MCF 10A (cell line): ENCODE results near the gene PCGF3. TPM values are rescaled to one million over a fixed set of nuclear protein-coding genes. Genes with fewer than 3 reads are reported as not detected.
"Not testable (repeated sequence)": the region's sequence is repeated elsewhere in the genome, so short reads cannot be mapped to it uniquely, and the experiment has no call there.

Source experiments
- BruUV-seq: library from RNA; stranded (reverse); fragments of 400-500 nt; replicated peaks from 2 replicates; lab custom pipeline; 2021; lab: Mats Ljungman, UMichigan
- CTCF ChIA-PET: fragments of 300-600 bp; sonication (Branson Sonifier 250); formaldehyde crosslinking; extraction: SDS; loops from one replicate; lab custom pipeline; 2021; ENCODE audit warnings: antibody characterized with exemption, inconsistent platforms; lab: Yijun Ruan, JAX
- POLR2A ChIA-PET: fragments of 300-600, 350-650 bp; sonication (Branson Sonifier 250); formaldehyde crosslinking; extraction: SDS; loops from one replicate; lab custom pipeline; 2020; ENCODE audit warnings: antibody characterized with exemption, inconsistent platforms; lab: Yijun Ruan, JAX
- DNase-seq: peaks from one replicate; pipeline ENCODE4 v3.0.0-alpha.2; 2018; ENCODE audit not compliant: unreplicated experiment
- H3K27ac Mint-ChIP-seq: one replicate; pipeline ENCODE4 v1.8.0; 2022; ENCODE audit warnings: mild to moderate bottlenecking, low read depth, mixed read lengths; ENCODE audit not compliant: unreplicated experiment
- H3K27me3 Mint-ChIP-seq: one replicate; pipeline ENCODE4 v1.8.0; 2022; ENCODE audit warnings: mixed read lengths; ENCODE audit not compliant: insufficient read depth, unreplicated experiment
- H3K36me3 Mint-ChIP-seq: one replicate; pipeline ENCODE4 v1.8.0; 2022; ENCODE audit warnings: mild to moderate bottlenecking, moderate library complexity, mixed read lengths; ENCODE audit not compliant: insufficient read depth, unreplicated experiment
- H3K4me1 Mint-ChIP-seq: one replicate; pipeline ENCODE4 v1.8.0; 2022; ENCODE audit warnings: mixed read lengths; ENCODE audit not compliant: insufficient read depth, unreplicated experiment
- H3K4me3 Mint-ChIP-seq: one replicate; pipeline ENCODE4 v1.8.0; 2022; ENCODE audit warnings: mild to moderate bottlenecking, moderate library complexity, mixed read lengths; ENCODE audit not compliant: unreplicated experiment
- H3K9me3 Mint-ChIP-seq: one replicate; pipeline ENCODE4 v1.8.0; 2022; ENCODE audit warnings: mixed read lengths; ENCODE audit not compliant: unreplicated experiment
- intact Hi-C: fragments of 100-400 bp; cut with micrococcal nuclease; formaldehyde crosslinking; loops from 2 replicates; pipeline ENCODE4 v1.14.1; 2022
- total RNA-seq: library from RNA; stranded (reverse); gene quantifications from 2 replicates; pipeline ENCODE4 v1.2.3, GENCODE V29; 2022
- TF ChIP-seq, protein P1 (sequence below): fragments of 200-600 bp; IDR thresholded peaks from one replicate; pipeline ENCODE4 v1.8.0; 2022; ENCODE audit warnings: antibody characterized with exemption, mild to moderate bottlenecking; ENCODE audit not compliant: unreplicated experiment

PCGF3 gene
- total RNA-seq, 1 experiment from 2014 or later, result 26.5 TPM

DNA sequence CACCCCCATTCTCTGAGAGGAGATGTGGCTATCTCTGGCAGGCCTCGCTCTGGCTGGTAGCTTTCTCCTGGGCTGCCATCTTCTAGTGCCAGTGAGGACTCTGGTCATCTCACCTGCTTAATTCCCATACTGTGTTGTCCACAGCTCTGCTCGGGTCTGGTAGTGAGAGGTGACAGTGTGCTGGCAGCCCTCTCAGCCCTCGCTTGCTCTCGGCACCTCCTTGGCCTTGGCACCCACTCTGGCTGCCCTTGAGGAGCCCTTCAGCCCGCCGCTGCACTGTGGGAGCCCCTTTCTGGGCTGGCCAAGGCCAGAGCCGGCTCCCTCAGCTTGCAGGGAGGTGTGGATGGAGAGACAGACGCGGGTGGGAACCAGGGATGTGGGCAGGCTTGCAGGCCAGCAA is 67.6 kb downstream of the PCGF3 start:
- intact Hi-C loops, result no loop called here
- POLR2A ChIA-PET, result no interaction called here
- BruUV-seq, result no TSS peak
- TF ChIP-seq, protein P1, sequence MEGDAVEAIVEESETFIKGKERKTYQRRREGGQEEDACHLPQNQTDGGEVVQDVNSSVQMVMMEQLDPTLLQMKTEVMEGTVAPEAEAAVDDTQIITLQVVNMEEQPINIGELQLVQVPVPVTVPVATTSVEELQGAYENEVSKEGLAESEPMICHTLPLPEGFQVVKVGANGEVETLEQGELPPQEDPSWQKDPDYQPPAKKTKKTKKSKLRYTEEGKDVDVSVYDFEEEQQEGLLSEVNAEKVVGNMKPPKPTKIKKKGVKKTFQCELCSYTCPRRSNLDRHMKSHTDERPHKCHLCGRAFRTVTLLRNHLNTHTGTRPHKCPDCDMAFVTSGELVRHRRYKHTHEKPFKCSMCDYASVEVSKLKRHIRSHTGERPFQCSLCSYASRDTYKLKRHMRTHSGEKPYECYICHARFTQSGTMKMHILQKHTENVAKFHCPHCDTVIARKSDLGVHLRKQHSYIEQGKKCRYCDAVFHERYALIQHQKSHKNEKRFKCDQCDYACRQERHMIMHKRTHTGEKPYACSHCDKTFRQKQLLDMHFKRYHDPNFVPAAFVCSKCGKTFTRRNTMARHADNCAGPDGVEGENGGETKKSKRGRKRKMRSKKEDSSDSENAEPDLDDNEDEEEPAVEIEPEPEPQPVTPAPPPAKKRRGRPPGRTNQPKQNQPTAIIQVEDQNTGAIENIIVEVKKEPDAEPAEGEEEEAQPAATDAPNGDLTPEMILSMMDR, result no peak
- no peak for DNase-seq
- CTCF ChIA-PET, result interaction anchor here (0.9 kb wide), 1 partner anchor 31 kb away, joined by 5 read pairs; no protein-coding TSS in a partner anchor
- H3K27ac Mint-ChIP-seq, result no peak overlapping the region
- H3K4me3 Mint-ChIP-seq, result no peak overlapping the region
- H3K4me1 Mint-ChIP-seq, result peaks cover 12% of the 10 kb centered on the region
- H3K27me3 Mint-ChIP-seq, result no peaks in the 10 kb centered on the region
- H3K36me3 Mint-ChIP-seq, result peaks cover 73% of the 10 kb centered on the region
- no peaks in the 10 kb centered on the region for H3K9me3 Mint-ChIP-seq

DNA sequence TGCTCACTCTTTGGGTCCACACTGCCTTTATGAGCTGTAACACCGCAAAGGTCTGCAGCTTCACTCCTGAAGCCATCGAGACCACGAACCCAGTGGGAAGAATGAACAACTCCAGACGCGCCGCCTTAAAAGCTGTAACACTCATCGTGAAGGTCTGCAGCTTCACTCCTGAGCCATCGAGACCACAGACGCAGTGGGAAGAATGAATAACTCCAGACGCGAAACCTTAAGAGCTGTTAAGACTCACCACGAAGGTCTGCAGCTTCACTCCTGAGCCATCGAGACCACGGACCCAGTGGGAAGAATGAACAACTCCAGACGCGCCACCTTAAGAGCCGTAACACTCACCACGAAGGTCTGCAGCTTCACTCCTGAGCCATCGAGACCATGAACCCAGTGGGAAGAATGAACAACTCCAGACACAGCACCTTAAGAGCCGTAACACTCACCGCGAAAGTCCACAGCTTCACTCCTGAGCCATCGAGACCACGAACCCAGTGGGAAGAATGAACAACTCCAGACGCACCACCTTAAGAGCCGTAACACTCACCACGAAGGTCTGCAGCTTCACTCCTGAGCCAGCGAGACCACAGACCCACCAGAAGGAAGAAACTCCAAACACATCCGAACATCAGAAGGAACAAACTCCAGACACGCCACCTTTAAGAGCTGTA is 68.9 kb downstream of the PCGF3 start:
- H3K4me1 Mint-ChIP-seq, result peaks cover 12% of the 10 kb centered on the region
- BruUV-seq, DNase-seq, H3K27me3 Mint-ChIP-seq, H3K9me3 Mint-ChIP-seq, intact Hi-C loops, H3K4me3 Mint-ChIP-seq, H3K27ac Mint-ChIP-seq: not testable (repeated sequence)
- CTCF ChIA-PET, result interaction anchor here (0.7 kb wide), 1 partner anchor 1696 kb away, joined by 3 read pairs; no protein-coding TSS in a partner anchor
- H3K36me3 Mint-ChIP-seq, result peaks cover 78% of the 10 kb centered on the region
- POLR2A ChIA-PET, result interaction anchor here (0.6 to 1.4 kb wide), 5 partner anchors 8 to 213 kb away, joined by 3 to 4 read pairs (median 4); partner anchors contain the start of genes GAK and TMEM175

DNA sequence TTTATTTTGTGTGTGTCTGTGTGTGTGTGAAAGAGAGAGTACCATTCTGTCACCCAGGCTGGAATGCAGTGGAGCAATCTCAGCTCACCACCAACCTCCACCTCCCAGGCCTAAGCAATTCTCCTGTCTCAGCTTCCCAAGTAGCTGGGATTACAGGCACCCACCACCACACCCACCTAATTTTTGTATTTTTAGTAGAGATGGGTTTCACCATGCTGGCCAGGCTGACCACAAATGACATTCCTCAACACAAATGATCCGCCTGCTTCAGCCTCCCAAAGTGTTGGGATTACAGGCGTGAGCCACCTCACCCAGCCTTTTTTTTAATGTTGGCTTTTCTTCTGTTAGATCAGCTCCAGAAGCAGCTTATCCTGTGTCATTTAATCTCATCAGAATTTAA is 69.9 kb downstream of the PCGF3 start:
- H3K27me3 Mint-ChIP-seq, intact Hi-C loops, H3K4me3 Mint-ChIP-seq, H3K27ac Mint-ChIP-seq, H3K9me3 Mint-ChIP-seq, DNase-seq, BruUV-seq: not testable (repeated sequence)
- ChIA-PET POLR2A (interaction anchor here (0.6 to 1.0 kb wide), 2 partner anchors 11 to 747 kb away, joined by 3 read pairs; no protein-coding TSS in a partner anchor), CTCF (interaction anchor here (1.1 to 1.2 kb wide), 2 partner anchors 22 to 33 kb away, joined by 3 to 7 read pairs; no protein-coding TSS in a partner anchor)
- Mint-ChIP-seq H3K36me3 (peaks cover 78% of the 10 kb centered on the region), H3K4me1 (peaks cover 17% of the 10 kb centered on the region)

DNA sequence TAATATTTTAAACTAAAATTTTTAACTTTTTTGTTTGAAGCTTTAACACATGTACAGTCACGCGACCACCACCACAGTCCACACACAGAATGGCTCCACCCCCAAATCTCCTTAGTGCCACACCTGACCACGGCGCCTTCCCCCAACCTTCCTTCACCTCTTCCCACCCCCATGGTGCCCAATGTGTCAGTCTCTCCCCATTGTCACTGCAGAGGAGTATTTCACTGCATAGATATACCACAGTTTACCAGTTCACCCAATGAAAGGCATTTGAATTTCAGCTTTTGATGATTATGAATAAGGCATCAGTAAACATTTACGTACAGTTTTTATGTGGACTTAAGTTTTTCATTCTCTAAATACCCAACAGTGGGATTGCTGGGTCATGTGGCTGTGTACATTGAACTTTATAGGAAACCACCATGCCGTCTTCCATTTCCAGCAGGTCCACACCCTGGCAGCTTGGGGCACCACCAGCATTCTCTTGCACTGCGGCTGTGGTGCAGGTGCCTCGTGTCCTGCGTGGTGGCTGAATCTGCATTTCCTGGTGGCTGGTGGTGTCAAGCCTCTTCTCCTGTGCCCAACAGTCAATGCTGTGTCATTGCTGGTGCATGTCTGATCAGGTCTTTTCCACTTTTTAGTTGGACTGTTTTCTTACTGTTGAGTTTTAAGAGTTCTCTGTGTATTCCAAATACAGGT is 71.3 kb downstream of the PCGF3 start:
- intact Hi-C loops, result no loop called here
- H3K4me3 Mint-ChIP-seq, result no peak overlapping the region
- H3K4me1 Mint-ChIP-seq, result peaks cover 17% of the 10 kb centered on the region
- H3K27ac Mint-ChIP-seq, result no peak overlapping the region
- POLR2A ChIA-PET, result interaction anchor here (0.5 to 1.5 kb wide), 2 partner anchors 10 to 913 kb away, joined by 4 read pairs; no protein-coding TSS in a partner anchor
- no TSS peak for BruUV-seq
- no peak for DNase-seq
- no peaks in the 10 kb centered on the region for H3K27me3 Mint-ChIP-seq
- no peaks in the 10 kb centered on the region for H3K9me3 Mint-ChIP-seq
- TF ChIP-seq, protein P1, result no peak
- peaks cover 64% of the 10 kb centered on the region for H3K36me3 Mint-ChIP-seq
- CTCF ChIA-PET, result interaction anchor here (0.6 kb wide), 1 partner anchor 12 kb away, joined by 3 read pairs; no protein-coding TSS in a partner anchor
